Lower leg skin (tissue), 3 donors: ENCODE data around the gene CAPN10.

ENCODE experiments used
- POLR2A ChIP-seq, 2 donors: fragments of 450-650 bp; IDR thresholded peaks; one replicate each; pipeline ENCODE4 v1.6.1; 2016 to 2017; ENCODE audit warnings: antibody characterized with exemption in 2 of 2, mild to moderate bottlenecking in 1 of 2, moderate library complexity in 1 of 2
- TF ChIP-seq, protein P1 (sequence below), 3 donors: fragments of 450-650 bp; IDR thresholded peaks; one replicate each; pipeline ENCODE4 v1.5.1; 2016; ENCODE audit warnings: antibody characterized with exemption in 3 of 3, mild to moderate bottlenecking in 3 of 3, moderate library complexity in 2 of 3

DNA sequence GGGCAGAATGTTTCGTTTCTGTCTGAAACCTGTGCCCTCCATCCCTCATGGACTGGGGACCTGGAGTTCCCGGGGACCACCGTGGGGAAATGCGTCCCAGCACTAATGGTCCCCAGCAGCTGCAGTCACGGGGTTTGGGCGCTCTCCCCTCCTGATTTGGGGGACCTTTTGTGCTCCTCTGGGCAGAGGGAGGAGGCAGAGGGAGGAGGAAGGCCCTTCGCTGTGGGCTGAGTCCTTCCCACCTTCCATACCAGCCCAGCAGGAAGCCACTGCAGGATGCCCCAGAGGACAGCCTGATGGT lies 41.9 kb downstream of the CAPN10 start:
- TF ChIP-seq, protein P1, sequence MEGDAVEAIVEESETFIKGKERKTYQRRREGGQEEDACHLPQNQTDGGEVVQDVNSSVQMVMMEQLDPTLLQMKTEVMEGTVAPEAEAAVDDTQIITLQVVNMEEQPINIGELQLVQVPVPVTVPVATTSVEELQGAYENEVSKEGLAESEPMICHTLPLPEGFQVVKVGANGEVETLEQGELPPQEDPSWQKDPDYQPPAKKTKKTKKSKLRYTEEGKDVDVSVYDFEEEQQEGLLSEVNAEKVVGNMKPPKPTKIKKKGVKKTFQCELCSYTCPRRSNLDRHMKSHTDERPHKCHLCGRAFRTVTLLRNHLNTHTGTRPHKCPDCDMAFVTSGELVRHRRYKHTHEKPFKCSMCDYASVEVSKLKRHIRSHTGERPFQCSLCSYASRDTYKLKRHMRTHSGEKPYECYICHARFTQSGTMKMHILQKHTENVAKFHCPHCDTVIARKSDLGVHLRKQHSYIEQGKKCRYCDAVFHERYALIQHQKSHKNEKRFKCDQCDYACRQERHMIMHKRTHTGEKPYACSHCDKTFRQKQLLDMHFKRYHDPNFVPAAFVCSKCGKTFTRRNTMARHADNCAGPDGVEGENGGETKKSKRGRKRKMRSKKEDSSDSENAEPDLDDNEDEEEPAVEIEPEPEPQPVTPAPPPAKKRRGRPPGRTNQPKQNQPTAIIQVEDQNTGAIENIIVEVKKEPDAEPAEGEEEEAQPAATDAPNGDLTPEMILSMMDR (IDR thresholded peaks at IDR 0.05), result no peak
- TF ChIP-seq POLR2A (IDR thresholded peaks at IDR 0.05), result no peak
